NCI-H146 (cell line): ENCODE results near the gene SMIM27.
"Not testable (repeated sequence)": the region's sequence is repeated elsewhere in the genome, so short reads cannot be mapped to it uniquely, and the experiment has no call there.

Experiments
- DNase-seq: peaks from one replicate; lab custom pipeline; 2025; lab: John Stamatoyannopoulos, UW

SMIM27 gene

GRCh38 chr9:32552172-32552872, at the start of gene SMIM27, which contains the start of gene TOPORS:
TSS of gene SMIM27 (plus strand) at chr9:32552327. CDS start at chr9:32552435, 108 bp downstream.
TSS of gene TOPORS (minus strand) at chr9:32552586. CDS start at chr9:32552436, 150 bp downstream.
- DNase-seq = peak; percentile 94

DNA sequence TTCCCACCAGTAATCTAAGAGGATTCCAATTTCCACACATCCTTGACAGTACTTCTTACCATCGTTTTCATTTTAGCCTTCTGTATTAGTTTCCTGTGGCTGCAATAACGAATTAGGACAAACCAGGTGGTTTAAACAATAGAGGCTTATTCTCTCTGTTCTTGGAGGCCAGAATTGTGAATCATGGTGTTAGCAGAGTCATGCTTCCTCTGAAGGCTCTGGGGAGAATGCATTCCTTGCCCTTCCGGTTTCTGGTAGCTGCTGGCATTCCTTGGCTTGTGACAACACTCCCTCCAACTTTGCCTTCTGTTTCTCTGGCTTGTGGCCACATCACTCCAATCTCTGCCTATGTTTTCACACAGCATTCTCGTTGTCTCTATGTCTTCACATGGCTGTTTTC, 49.7 kb upstream of the SMIM27 start:
- no peak for DNase-seq

- no peak for DNase-seq
These were observed 49.1 kb upstream of the SMIM27 start for GRCh38 chr9:32503008-32503407.

GRCh38 chr9:32508728-32509127, 43.4 kb upstream of the SMIM27 start:
- DNase-seq = peak; percentile 8

- no peak for DNase-seq
These were observed 35.9 kb upstream of the SMIM27 start for GRCh38 chr9:32516241-32516640.

DNA sequence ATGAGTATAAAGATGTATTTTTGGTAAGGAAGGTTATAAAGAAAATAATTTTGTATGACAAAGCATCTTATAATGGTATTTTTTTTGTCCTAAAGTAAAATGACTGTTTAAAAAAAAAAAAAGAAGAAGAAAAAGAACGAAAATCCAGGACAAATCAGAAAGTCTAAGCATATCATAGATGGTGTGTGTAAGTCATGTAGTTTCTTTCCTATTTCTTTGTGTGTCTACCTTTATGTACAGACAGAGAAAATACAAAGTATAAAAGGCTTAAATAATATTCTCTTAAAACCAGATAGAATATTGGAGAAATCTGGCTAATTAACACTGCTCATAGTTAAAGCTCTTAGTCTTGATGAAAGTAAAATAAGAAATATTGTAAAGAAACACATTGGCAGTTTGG, 33.9 kb upstream of the SMIM27 start:
- DNase-seq = no peak

- no peak for DNase-seq
These were observed 28.2 kb upstream of the SMIM27 start for GRCh38 chr9:32523910-32524309.

- not testable (repeated sequence) for DNase-seq
These were observed 27.6 kb upstream of the SMIM27 start for GRCh38 chr9:32524558-32524891.

DNA sequence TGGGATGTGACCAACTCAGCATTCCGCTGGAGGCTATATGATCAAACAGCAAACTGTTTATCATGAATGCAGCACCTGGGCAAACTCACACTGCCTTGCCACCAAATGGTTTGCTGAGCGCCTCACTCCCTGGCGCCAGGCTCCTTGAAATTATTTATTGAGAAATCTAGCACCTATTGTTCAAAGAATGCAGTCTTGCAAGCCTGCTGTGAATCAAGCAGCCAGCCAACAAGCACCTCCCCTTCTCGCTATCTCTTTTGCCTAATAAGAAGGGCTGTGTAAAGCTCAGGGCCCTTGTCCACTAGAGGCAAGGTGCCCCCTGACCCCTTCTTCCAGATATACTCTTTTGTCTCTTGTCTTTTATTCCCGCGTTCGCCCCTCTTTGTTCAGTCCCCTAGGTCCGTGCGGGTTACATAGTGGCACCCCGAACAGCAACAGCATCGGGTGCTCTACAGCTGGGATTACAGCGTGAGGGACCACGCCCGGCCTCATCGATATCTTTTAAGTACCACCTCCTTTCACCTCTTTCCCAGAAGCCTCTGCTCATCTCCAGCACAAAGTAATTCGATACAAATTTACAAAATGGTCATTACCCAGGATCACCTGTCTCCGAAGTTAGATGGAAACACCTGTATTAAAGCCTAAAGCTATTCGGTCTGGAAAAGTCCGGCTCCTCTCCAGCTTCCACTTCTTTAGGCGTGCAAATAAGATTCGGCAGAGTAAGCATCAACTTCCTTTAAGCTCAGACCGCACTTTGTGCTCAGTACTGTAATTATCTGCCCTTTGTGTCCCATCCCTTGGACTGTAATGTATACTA, 27.0 kb upstream of the SMIM27 start:
- DNase-seq = peak; percentile 91

- DNase-seq = no peak
These were observed 26.5 kb upstream of the SMIM27 start for GRCh38 chr9:32525709-32526030.

- peak; percentile 94 for DNase-seq
These were observed 26.0 kb upstream of the SMIM27 start, which contains the start of gene RIGI for GRCh38 chr9:32526041-32526706. TSS of gene RIGI (minus strand) at chr9:32526196. CDS start at chr9:32526166, 30 bp downstream.

DNA sequence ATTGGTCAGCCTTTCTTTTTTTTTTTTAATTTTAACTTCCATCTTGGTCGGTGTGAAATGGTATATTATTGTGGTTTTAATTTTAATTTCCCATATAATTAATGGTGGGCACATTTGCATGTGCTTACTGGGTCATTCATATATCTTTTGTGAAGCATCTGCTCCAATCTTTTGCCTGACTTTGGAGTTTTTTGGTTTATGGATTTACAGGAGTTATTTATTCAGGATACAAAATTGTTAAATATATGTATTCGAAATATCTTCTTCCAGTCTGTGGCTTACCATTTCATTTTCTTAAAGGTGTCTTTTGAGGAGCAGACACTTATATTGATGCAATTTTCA, 25.4 kb upstream of the SMIM27 start:
- no peak for DNase-seq

DNA sequence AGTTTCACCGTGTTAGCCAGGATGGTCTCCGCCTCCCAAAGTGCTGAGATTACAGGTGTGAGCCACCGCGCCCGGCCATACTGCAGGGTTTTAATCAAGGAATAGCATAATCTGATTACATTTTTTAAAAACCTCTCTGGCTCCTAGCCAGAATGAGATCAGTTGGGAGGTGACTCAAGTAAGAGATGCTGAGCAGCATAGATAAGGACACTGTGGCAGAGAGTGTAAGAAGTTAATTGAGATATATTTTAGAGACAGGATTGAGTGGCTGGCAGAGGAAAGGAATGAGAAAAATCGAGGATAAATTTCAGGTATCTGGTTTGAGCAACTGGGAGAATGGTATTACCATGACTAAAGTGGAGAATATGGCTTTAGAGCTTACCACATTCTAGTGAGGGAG, 18.8 kb upstream of the SMIM27 start:
- DNase-seq = no peak

DNA sequence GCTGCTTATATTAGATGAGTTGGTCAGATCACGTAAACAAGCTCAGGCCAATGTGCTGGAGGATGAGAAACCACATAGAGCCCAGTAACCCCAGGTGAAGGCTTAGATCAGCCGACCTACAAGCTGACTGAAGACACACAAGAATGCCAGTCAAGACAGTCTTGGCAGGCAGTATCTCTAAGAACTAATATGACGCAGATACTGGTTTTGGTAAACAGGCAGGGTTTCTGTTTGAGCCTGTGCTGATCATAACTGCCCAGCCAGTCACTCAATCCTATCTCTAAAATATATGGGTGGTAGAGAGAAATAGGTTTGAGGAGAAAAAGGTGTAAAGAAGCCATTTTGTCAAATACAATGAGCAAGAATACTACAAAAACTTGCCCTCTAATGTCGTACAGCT, 18.3 kb upstream of the SMIM27 start:
- no peak for DNase-seq

DNA sequence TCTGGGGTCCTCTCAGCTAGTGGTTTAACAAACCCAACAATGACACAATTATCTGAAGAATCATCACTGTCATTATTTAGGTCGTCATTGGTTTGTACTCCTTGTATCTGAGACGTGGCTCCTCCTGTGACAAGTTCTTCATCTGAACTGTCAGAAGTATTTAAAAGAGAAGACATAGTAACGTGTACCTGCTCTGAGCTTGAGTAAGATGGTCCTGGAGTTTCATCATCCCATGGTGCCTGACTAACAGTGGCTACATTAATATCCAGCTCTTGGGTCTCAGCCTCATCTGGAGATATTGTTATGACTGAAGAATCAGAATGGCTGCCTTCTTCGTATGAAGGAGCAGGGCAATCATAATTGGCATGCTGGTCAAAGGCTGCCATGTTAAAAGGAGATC, 9.1 kb upstream of the SMIM27 start:
- DNase-seq = no peak

DNA sequence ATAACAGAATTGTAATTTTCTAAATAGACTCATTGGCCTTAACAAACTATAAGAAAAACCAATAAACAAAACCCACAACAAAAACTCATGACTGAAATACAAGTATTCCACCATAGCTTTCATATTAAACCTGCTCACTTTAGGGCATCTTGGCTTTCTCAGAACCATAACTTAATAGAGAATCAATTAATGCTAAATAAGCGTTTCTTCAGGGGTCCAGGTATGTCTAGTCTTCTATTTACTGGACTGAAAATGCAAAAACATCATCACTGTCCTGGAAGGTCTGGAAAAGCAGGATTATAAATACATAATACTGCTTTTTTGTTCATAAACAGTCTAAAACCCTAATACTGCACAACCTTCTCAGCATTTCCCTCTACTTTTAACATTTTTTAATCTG, 6.2 kb upstream of the SMIM27 start:
- DNase-seq = no peak

DNA sequence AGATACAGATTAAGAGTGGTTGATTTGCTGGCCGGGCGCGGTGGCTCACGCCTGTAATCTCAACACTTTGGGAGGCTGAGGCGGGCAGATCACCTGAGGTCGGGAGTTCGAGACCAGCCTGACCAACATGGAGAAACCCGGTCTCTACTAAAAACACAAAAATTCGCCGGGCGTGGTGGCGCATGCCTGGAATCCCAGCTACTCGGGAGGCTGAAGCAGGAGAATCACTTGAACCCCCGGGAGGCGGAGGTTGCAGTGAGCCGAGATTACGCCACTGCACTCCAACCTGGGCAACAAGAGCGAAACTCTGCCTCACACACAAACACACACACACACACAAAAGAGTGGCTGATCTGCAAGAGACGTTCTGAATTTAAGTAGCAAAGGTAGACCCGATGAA, 3.9 kb upstream of the SMIM27 start:
- not testable (repeated sequence) for DNase-seq

- no peak for DNase-seq
These were observed 2.0 kb upstream of the SMIM27 start for GRCh38 chr9:32550150-32550561.

- peak; percentile 98 for DNase-seq
These were observed 1.4 kb upstream of the SMIM27 start for GRCh38 chr9:32550562-32551275.

DNA sequence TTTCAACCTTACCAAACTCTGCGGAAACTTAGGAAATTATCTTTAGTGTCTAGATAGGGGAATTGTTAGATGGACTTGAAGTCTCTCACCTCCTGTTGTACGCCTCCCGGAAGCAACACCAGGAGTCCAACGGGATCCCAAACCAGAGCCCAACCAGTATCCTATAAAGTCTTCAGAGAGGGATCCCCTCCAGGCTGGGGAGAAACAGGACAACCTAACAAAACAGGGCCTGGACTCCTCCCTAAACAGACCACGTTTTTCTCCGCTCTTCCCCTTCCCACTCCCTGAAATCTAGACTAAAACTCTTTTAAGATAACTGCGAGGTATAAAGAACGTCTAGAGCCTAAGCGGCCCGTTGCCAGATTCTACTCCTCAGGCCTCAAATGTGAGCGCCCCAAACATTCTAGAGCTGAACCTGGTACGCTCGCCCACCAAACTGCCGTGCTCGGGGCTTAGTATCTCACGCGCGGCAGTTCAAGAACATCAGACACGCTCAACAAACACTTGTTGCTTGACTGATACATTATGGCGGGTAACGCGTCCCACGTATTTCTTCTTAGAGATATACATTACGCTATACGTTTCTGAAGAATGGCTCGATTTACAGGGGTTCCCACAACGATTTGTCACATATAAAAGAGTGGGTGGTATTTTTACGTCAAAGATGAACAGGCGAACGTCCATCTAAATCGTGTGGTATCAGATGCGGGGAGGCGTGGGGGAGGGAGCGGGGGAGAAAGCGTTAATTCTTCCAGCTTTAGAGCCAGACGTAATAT, 663 bp upstream of the SMIM27 start:
- DNase-seq = peak; percentile 75

DNA sequence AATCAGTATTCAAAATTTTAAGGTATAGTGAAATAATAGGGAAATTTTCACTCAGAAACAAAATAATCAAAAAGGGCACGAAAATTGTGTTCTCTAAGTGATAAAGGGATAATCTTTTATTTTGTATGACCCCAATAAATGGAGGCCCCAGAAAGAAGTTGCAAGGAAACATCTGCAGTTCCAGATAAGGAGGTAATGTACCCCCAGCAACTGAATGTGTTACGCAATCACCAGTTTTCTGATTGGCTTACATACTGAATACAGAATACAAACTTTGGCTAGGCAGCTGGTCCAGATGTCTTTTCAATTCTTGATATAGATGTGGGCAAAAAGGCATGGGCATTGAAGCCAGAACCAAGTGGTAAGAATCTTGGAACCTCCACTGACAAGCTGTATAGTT, 2.0 kb downstream of the SMIM27 start:
- no peak for DNase-seq

GRCh38 chr9:32554591-32554990, 2.5 kb downstream of the SMIM27 start:
- DNase-seq = no peak
